ENCODE measurements around the gene PSME3. TPM values are rescaled to one million over a fixed set of nuclear protein-coding genes. Genes with fewer than 3 reads are reported as not detected.

The PSME3 gene
- total and polyA plus RNA-seq, 8 donors = 26.4 to 75.8 (median 68.7) TPM

- TF ChIP-seq CTCF (IDR thresholded peaks at IDR 0.05) (no peak), EP300 (IDR thresholded peaks at IDR 0.05) (no peak), POLR2AphosphoS5 (IDR thresholded peaks at IDR 0.05) (no peak), POLR2A (IDR thresholded peaks at IDR 0.05) (no peak)
- H3K36me3 ChIP-seq = peaks cover 0 to 28% (median 17%) of the 10 kb centered on the region in 4 donors
- H3K27ac ChIP-seq = peak overlapping the region in 2 of 5 donors; percentile 21 to 31
- WGBS, 5 donors = 52 to 70% (median 63%) methylated on average over 4 of the region's 4 CpGs
- intact Hi-C loops (cut with DNase I; ENCODE audit: low total_unique reads) = no loop called here
- no peak for DNase-seq
- H3K4me3 ChIP-seq = no peak overlapping the region
- H3K9me3 ChIP-seq = no peaks in the 10 kb centered on the region
- H3K4me1 ChIP-seq = peaks cover 14 to 36% (median 27%) of the 10 kb centered on the region in 4 donors
- H3K27me3 ChIP-seq = no peaks in the 10 kb centered on the region
Observed at GRCh38 chr17:42795061-42795460, 38.1 kb upstream of the PSME3 start.

- Histone ChIP-seq H3K9me3 (no peaks in the 10 kb centered on the region), H3K27me3 (no peaks in the 10 kb centered on the region), H3K27ac (peak overlapping the region in 2 of 5 donors; percentile 21 to 31), H3K4me3 (no peak overlapping the region), H3K4me1 (peaks cover 14 to 36% (median 27%) of the 10 kb centered on the region in 4 donors), H3K36me3 (peaks cover 0 to 28% (median 17%) of the 10 kb centered on the region in 4 donors)
- DNase-seq = no peak
- intact Hi-C loops (cut with DNase I; ENCODE audit: low total_unique reads) = no loop called here
- TF ChIP-seq POLR2A (IDR thresholded peaks at IDR 0.05) = no peak
- no peak for TF ChIP-seq CTCF (IDR thresholded peaks at IDR 0.05)
- no peak for TF ChIP-seq EP300 (IDR thresholded peaks at IDR 0.05)
- TF ChIP-seq POLR2AphosphoS5 (IDR thresholded peaks at IDR 0.05) = no peak
- 79 to 87% (median 85%) methylated on average over 10 of the region's 10 CpGs for WGBS, 5 donors
Observed at GRCh38 chr17:42795465-42795864, 37.7 kb upstream of the PSME3 start.

- intact Hi-C loops (cut with DNase I; ENCODE audit: low total_unique reads) = no loop called here
- no peak for TF ChIP-seq CTCF (IDR thresholded peaks at IDR 0.05)
- no peak for TF ChIP-seq POLR2A (IDR thresholded peaks at IDR 0.05)
- TF ChIP-seq EP300 (IDR thresholded peaks at IDR 0.05) = no peak
- no peak for TF ChIP-seq POLR2AphosphoS5 (IDR thresholded peaks at IDR 0.05)
- 85 to 93% (median 91%) methylated on average over 14 to 18 of the region's 18 CpGs for WGBS, 5 donors
- H3K27me3 ChIP-seq = no peaks in the 10 kb centered on the region
- H3K4me3 ChIP-seq = no peak overlapping the region
- peaks cover 14 to 36% (median 27%) of the 10 kb centered on the region in 4 donors for H3K4me1 ChIP-seq
- no peaks in the 10 kb centered on the region for H3K9me3 ChIP-seq
- peaks cover 0 to 28% (median 17%) of the 10 kb centered on the region in 4 donors for H3K36me3 ChIP-seq
- DNase-seq = no peak
- H3K27ac ChIP-seq = peak overlapping the region; percentile 87 to 91 (median 89)
Observed at GRCh38 chr17:42796066-42796758, 37.0 kb upstream of the PSME3 start.

- peak; percentile 56 to 69 for DNase-seq
- peaks cover 0 to 28% (median 17%) of the 10 kb centered on the region in 4 donors for H3K36me3 ChIP-seq
- peak overlapping the region; percentile 73 to 96 (median 84) for H3K4me3 ChIP-seq
- intact Hi-C loops (cut with DNase I; ENCODE audit: low total_unique reads) = no loop called here
- H3K9me3 ChIP-seq = no peaks in the 10 kb centered on the region
- TF ChIP-seq POLR2A (IDR thresholded peaks at IDR 0.05) = peak in 1 of 4 donors; percentile 44
- TF ChIP-seq EP300 (IDR thresholded peaks at IDR 0.05) = no peak
- TF ChIP-seq POLR2AphosphoS5 (IDR thresholded peaks at IDR 0.05) = peak in 2 of 3 donors; percentile 41 to 88
- 31 to 66% (median 36%) methylated on average over 10 of the region's 10 CpGs for WGBS, 5 donors
- peaks cover 14 to 38% (median 27%) of the 10 kb centered on the region in 4 donors for H3K4me1 ChIP-seq
- H3K27me3 ChIP-seq = no peaks in the 10 kb centered on the region
- peak overlapping the region; percentile 87 to 91 (median 89) for H3K27ac ChIP-seq
Observed at GRCh38 chr17:42797067-42798007, 35.9 kb upstream of the PSME3 start.
